ENCODE results near the gene NDRG4.

The NDRG4 gene

GRCh38 chr16:58495521-58496331 is 4.2 kb upstream of the NDRG4 start:
- no peak for DNase-seq

GRCh38 chr16:58497468-58497867 is 2.5 kb upstream of the NDRG4 start:
- no peak for DNase-seq

GRCh38 chr16:58497935-58498334 is 2.0 kb upstream of the NDRG4 start:
- DNase-seq, result no peak

- DNase-seq, result no peak
Observed at GRCh38 chr16:58498341-58499091, 1.4 kb upstream of the NDRG4 start.

GRCh38 chr16:58499092-58499511 is 841 bp upstream of the NDRG4 start:
- no peak for DNase-seq

GRCh38 chr16:58500430-58501241 is 693 bp downstream of the NDRG4 start:
- no peak for DNase-seq

GRCh38 chr16:58501242-58502131 is 1.5 kb downstream of the NDRG4 start:
- no peak for DNase-seq

GRCh38 chr16:58502217-58502921 is 2.4 kb downstream of the NDRG4 start:
- no peak for DNase-seq

GRCh38 chr16:58503166-58503862 is 3.4 kb downstream of the NDRG4 start:
- DNase-seq, result no peak

- no peak for DNase-seq
Observed at GRCh38 chr16:58503863-58504688, 4.1 kb downstream of the NDRG4 start.

GRCh38 chr16:58506241-58507194 is 6.6 kb downstream of the NDRG4 start:
- no peak for DNase-seq

- no peak for DNase-seq
Observed at GRCh38 chr16:58507195-58507962, 7.4 kb downstream of the NDRG4 start.

GRCh38 chr16:58507963-58508670 is 8.2 kb downstream of the NDRG4 start:
- DNase-seq, result no peak

GRCh38 chr16:58508671-58509251 is 8.8 kb downstream of the NDRG4 start:
- DNase-seq, result no peak

GRCh38 chr16:58509256-58510096 is 9.5 kb downstream of the NDRG4 start:
- no peak for DNase-seq
